Cardiac fibroblast (primary cell): ENCODE data around the gene JOSD2.

ENCODE experiments used
- DNase-seq, 2 donors: peaks; one replicate each; pipeline versions ENCODE4 v3.0.0 to v3.0.0-alpha.2; 2010; ENCODE audit warnings: low read depth in 2 of 2
- H3K4me3 ChIP-seq, 2 donors: replicated peaks in 1 of 2; 1 replicate in 1 of 2; 2 replicates in 1 of 2; pipeline ENCODE4 v1.5.1; 2011; ENCODE audit warnings: low read depth in 2 of 2, low read length in 2 of 2, mild to moderate bottlenecking in 2 of 2, moderate library complexity in 1 of 2
- TF ChIP-seq, protein P1 (sequence below): IDR thresholded peaks from one replicate; pipeline ENCODE4 v1.5.1; 2011; ENCODE audit warnings: low read depth, mild to moderate bottlenecking, low read length, inconsistent platforms

Gene JOSD2

DNA sequence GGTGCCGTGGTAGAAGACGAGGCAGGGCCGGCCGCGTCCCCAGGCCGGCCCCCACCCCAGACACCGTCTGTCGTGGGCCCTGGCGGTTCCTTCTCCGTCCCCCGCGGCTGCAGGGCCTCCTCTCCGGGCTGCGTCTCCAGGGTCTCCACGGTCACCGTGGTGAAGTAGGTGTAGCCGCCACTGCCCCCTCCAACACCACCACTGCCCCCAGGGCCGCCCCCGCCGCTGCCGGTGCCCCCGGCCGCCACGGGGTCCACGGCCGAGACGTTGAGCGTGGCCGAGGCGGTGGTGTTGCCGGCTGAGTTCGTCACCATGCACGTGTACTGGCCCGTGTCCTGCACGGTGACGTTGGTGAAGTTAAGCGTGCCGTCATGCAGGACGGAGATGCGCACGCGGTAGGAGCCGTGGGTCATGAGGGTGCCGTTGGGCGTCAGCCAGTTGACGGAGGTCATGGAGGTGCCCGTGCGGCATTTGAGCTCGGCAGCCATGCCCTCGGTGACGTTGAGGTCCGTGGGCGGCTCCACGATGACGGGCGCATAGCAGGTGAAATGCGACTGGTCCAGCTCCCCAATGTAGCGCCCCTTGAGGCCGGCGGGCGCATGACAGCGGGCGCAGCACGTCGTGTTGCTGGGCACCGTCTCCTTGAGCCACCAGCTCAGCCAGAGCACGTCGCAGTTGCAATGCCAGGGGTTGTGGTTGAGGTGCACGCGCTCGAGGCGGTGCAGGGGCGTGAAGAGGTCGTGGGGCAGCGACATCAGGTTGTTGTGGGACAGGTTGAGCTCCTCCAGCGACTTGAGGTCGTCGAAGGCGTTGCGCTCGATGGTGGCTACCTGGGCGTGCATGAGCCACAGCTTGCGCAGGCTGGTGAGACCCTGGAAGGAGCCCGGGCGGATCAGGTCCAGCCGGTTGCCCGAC, 7.4 kb upstream of the JOSD2 start:
- no peak overlapping the region for H3K4me3 ChIP-seq
- TF ChIP-seq, protein P1, sequence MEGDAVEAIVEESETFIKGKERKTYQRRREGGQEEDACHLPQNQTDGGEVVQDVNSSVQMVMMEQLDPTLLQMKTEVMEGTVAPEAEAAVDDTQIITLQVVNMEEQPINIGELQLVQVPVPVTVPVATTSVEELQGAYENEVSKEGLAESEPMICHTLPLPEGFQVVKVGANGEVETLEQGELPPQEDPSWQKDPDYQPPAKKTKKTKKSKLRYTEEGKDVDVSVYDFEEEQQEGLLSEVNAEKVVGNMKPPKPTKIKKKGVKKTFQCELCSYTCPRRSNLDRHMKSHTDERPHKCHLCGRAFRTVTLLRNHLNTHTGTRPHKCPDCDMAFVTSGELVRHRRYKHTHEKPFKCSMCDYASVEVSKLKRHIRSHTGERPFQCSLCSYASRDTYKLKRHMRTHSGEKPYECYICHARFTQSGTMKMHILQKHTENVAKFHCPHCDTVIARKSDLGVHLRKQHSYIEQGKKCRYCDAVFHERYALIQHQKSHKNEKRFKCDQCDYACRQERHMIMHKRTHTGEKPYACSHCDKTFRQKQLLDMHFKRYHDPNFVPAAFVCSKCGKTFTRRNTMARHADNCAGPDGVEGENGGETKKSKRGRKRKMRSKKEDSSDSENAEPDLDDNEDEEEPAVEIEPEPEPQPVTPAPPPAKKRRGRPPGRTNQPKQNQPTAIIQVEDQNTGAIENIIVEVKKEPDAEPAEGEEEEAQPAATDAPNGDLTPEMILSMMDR, result no peak
- no peak for DNase-seq

DNA sequence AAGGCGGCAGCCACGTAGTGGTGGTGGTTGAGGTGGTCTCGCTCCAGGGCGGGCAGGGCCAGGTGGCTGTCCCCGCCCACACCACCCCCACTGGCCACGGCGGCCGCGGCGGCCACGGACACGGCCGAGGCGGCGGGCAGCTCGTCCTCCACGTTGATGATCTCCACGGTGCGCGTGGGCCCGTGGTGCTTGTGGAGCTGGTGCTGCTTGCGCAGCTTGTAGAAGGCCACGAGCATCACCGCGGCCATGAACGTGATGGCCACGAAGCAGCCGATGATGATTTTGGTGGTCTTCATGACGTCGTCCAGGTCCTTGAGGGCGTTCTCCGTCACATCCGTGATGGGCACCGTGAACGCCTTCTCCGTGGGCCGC, 6.7 kb upstream of the JOSD2 start:
- TF ChIP-seq, protein P1, result no peak
- DNase-seq, result no peak
- no peak overlapping the region for H3K4me3 ChIP-seq

DNA sequence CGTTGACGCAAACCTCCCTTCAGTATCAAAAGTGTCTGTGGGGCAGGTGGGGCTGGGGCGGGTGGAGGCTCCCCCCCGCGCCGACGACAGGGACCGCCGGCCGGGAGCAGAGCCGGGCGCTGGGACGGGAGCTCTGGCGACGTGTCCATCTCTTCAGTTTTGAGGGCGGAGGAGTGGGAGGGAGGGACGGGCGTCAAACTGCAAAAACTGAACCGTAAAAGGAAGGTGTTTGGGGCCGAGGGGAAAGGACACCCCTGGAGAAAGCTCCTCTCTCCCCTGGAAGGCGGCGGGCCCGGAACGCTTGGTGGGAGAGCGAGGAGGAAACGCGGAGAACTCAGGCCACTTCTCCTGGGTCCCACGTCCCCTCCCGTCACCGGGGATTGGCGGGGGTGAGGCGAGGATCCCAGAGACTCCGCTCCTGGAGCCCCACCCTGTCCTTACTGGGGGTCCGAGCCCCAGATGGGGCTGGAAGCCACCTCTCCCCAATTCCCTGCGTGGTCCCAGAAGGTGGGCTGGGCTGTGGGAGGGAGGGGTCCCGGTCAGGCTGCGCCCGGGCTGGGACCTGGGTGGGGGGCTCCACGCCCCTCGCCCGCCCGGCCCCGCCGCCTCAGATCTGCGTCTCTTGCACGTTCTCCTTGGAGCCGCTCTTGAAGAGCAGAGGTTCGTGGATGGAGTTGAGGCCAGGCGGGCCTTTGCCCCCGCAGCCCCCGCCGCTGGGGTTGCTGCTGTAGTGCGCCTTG, 6.1 kb upstream of the JOSD2 start:
- H3K4me3 ChIP-seq, result no peak overlapping the region
- DNase-seq, result no peak
- TF ChIP-seq, protein P1, result no peak

DNA sequence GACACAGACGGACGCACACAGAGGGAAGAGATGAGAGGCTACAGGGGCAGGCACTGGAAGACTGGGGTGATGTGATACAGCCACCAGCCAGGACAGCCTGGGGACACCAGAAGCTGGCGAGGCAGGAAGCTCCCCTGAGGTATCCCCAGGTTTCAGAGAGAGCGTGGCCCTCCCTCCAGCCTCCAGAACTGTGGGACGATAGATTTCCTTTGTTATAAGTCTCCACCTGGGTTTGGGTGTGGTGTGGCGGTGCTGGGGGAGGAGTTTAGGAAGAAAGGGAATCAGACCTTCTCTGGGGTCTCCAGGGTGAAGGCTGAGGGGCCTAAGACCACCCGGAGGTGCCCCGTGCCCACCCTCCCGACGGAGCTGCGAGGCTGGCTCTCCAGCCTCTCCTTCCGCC, 5.5 kb upstream of the JOSD2 start:
- no peak overlapping the region for H3K4me3 ChIP-seq
- no peak for DNase-seq

DNA sequence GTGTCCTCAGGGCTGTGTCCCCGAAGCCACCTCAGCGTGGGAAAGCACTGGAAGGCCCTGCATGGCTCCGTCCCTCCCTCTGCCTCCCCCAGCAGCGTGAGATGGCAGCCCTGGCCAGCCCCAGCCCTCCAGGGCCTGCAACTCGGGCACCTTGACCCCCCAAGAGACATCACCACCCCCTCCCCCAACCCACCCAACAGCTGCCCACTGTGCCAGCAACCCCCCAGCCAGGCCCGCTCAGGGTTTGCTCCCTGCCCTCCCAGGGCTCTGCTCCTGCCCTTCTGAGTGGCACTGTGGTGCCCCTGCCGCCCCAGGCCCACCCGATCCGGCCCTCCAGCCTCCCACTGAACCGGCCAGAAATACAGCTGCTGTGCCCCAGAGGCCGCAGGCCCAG, 4.2 kb upstream of the JOSD2 start:
- H3K4me3 ChIP-seq, result no peak overlapping the region
- no peak for DNase-seq
- TF ChIP-seq, protein P1, result no peak

More for the DNA sequence above, 5.5 kb upstream of the JOSD2 start:
- TF ChIP-seq, protein P1, result no peak

DNA sequence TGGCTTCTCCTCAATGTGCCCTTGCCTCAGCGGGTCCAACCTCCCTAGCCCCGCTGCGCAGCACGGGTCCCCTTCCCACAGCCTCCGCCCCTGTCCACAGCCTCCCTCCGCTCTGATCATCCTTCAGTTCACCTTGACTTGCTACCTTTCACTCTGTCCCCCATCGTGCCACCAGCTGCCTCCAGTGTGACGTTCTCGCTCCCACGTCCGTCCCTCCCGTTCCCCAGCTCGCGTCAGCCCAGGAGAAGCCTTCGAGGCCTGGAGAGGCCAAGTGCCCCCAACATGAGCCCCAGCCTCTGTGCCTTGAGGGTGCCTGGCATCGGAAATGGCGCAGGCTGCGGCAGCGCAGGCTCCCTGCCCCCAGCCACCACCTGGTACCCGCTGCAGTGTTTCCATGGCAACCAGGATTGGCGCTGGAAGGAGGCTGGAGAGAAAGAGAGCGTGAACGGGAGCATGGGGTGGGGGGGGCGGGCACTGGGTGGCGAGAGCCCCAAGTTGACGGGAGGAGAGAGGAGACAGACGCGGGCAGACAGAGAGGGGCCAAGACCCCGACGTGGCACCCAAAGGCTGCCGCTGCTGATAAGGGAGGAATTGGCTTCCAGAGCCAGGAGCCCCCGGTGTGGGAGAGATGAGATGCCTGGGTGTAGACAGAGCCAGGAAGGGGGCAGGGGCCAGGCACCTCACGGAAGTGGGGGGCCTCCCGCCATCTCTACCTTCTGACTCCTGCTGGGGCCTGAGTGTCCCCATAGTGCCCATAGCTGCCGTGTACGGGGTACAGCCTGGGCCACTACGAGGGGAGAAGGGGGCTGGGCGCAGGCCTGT, 3.6 kb upstream of the JOSD2 start:
- H3K4me3 ChIP-seq, result no peak overlapping the region
- no peak for DNase-seq
- TF ChIP-seq, protein P1, result no peak
